Measurements from ENCODE around the gene TPD52L1. TPM values are rescaled to one million over a fixed set of nuclear protein-coding genes. Genes with fewer than 3 reads are reported as not detected.

The TPD52L1 gene
- total and polyA plus RNA-seq, 2 of the 4 experiments (the other 2 are of a cell fraction), result 10.2 to 13.5 TPM

GRCh38 chr6:125307964-125308615 lies 154.5 kb downstream of the TPD52L1 start:
- Histone ChIP-seq H2BK20ac (ENCODE audit: low read depth, low read length) (no peak overlapping the region), H2BK120ac (ENCODE audit: low read depth, low read length) (no peak overlapping the region), H3K18ac (ENCODE audit: low read depth, low read length) (no peak overlapping the region), H3K9me3 (ENCODE audit: control insufficient read depth, insufficient read depth, low read length) (peaks cover 3% of the 10 kb centered on the region; the same call in 1 of the 2 replicates), H3K4me2 (ENCODE audit: low read depth, low read length) (no peak overlapping the region), H3K36me3 (ENCODE audit: control insufficient read depth, insufficient read depth, low read length) (no peaks in the 10 kb centered on the region), H3K4ac (ENCODE audit: low read depth, low read length) (no peak overlapping the region), H3K4me1 (ENCODE audit: control insufficient read depth, insufficient read depth, low read length) (no peaks in the 10 kb centered on the region), H3K56ac (ENCODE audit: extremely low read depth, insufficient read depth, low read length) (no peak overlapping the region), H4K20me1 (ENCODE audit: insufficient read depth, low read length) (no peaks in the 10 kb centered on the region), H3K27ac (ENCODE audit: insufficient read depth, low read length) (no peak overlapping the region), H3K4me3 (ENCODE audit: insufficient read depth, low read depth, low read length) (no peak overlapping the region), H4K91ac (ENCODE audit: insufficient read depth, low read depth, low read length) (no peak overlapping the region), H3K14ac (replicated peaks; ENCODE audit: low read depth, low read length) (no peak overlapping the region), H3K27me3 (ENCODE audit: control insufficient read depth, insufficient read depth, low read length) (peaks cover 5% of the 10 kb centered on the region; the same call in 1 of the 2 replicates), H2BK5ac (ENCODE audit: low read depth, low read length, poor library complexity, severe bottlenecking) (no peak overlapping the region), H4K8ac (ENCODE audit: low read depth in 2 of 2, low read length in 2 of 2) (no peak overlapping the region), H2AK5ac (ENCODE audit: low read depth, low read length) (no peak overlapping the region), H3K79me1 (ENCODE audit: low read depth in 1 of 2, low read length in 2 of 2) (no peaks in the 10 kb centered on the region), H2AFZ (replicated peaks; ENCODE audit: low read length, poor library complexity) (no peak overlapping the region), H3K9me1 (ENCODE audit: insufficient read depth, low read length) (no peaks in the 10 kb centered on the region), H4K5ac (ENCODE audit: low read depth, low read length) (no peak overlapping the region), H2BK15ac (ENCODE audit: low read depth, low read length) (no peak overlapping the region), H3K23ac (ENCODE audit: low read depth, low read length) (no peak overlapping the region), H3K9ac (ENCODE audit: low read depth, low read length) (no peak overlapping the region), H2AK9ac (replicated peaks; ENCODE audit: low read depth, low read length, poor library complexity) (no peak overlapping the region)
- in situ Hi-C loops (cut with MboI; ENCODE audit: low sequenced_read_pairs), result loop anchor here (10.0 kb wide), 1 partner anchor 153 kb away; the partner anchor contains the start of gene TPD52L1
- ChIA-PET CTCF (no interaction called here), POLR2A (ENCODE audit: unreplicated experiment) (no interaction called here)
- DNase-seq, result no peak
- TF ChIP-seq MAFK (IDR thresholded peaks at IDR 0.05; ENCODE audit: low read depth, low read length) (no peak), CEBPB (IDR thresholded peaks at IDR 0.05; ENCODE audit: low read depth, low read length) (no peak), MXI1 (IDR thresholded peaks at IDR 0.05; ENCODE audit: borderline replicate concordance, low read depth, low read length) (no peak), MAZ (IDR thresholded peaks at IDR 0.05; ENCODE audit: borderline replicate concordance, low read depth, low read length) (no peak), CHD1 (IDR thresholded peaks at IDR 0.05; ENCODE audit: low read depth, low read length) (no peak), FOS (IDR thresholded peaks at IDR 0.05; ENCODE audit: low read depth, low read length) (no peak), SMC3 (IDR thresholded peaks at IDR 0.05; ENCODE audit: low read depth, low read length) (no peak), CTCF (conservative IDR thresholded peaks at IDR 0.05; ENCODE audit: low read depth, low read length) (no peak)
- TF ChIP-seq, protein P1, sequence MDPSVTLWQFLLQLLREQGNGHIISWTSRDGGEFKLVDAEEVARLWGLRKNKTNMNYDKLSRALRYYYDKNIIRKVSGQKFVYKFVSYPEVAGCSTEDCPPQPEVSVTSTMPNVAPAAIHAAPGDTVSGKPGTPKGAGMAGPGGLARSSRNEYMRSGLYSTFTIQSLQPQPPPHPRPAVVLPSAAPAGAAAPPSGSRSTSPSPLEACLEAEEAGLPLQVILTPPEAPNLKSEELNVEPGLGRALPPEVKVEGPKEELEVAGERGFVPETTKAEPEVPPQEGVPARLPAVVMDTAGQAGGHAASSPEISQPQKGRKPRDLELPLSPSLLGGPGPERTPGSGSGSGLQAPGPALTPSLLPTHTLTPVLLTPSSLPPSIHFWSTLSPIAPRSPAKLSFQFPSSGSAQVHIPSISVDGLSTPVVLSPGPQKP (IDR thresholded peaks at IDR 0.05; ENCODE audit: borderline replicate concordance, low read depth, low read length), result no peak
- intact Hi-C loops (cut with micrococcal nuclease), result no loop called here
- BruUV-seq (replicated peaks), result no TSS peak
- 24% methylated on average over 2 of the region's 6 CpGs; no CpG with 5 or more reads in 1 of the 2 experiments for WGBS, 2 experiments (ENCODE audit: extremely low coverage in 2 of 2, insufficient read length in 1 of 2)
- ATAC-seq (ENCODE audit: low read depth), result no peak
- dilution Hi-C loops (cut with HindIII; ENCODE audit: low sequenced_read_pairs, unreplicated experiment), result no loop called here

All from IMR-90 (cell line).